Mesothelial cell of epicardium (in vitro differentiated cells): ENCODE measurements around the gene PAX6. TPM values are rescaled to one million over a fixed set of nuclear protein-coding genes. Genes with fewer than 3 reads are reported as not detected.

ENCODE experiments used
- DNase-seq, 2 experiments: peaks; one replicate each; pipeline ENCODE4 v3.0.0; 2021; ENCODE audit warnings: low spot score in 2 of 2; ENCODE audit not compliant: unreplicated experiment in 2 of 2
- H3K27ac Mint-ChIP-seq: 2 replicates; pipeline ENCODE4 v1.8.0; 2021; ENCODE audit warnings: mixed read lengths
- H3K27me3 Mint-ChIP-seq: 2 replicates; pipeline ENCODE4 v1.8.0; 2021; ENCODE audit warnings: low read depth, mixed read lengths
- H3K36me3 Mint-ChIP-seq: 2 replicates; pipeline ENCODE4 v1.8.0; 2021; ENCODE audit warnings: mixed read lengths
- H3K4me1 Mint-ChIP-seq: 2 replicates; pipeline ENCODE4 v1.8.0; 2021; ENCODE audit warnings: mixed read lengths
- H3K4me3 Mint-ChIP-seq: 2 replicates; pipeline ENCODE4 v1.8.0; 2021; ENCODE audit warnings: mild to moderate bottlenecking, moderate library complexity, mixed read lengths
- H3K9me3 Mint-ChIP-seq: 2 replicates; pipeline ENCODE4 v1.8.0; 2021; ENCODE audit warnings: mixed read lengths
- CTCF ChIP-seq: fragments of 200-600 bp; sonication (generic); IDR thresholded peaks from one replicate; pipeline ENCODE4 v1.5.0; 2021; ENCODE audit warnings: antibody characterized with exemption; ENCODE audit not compliant: unreplicated experiment
- total RNA-seq: library from RNA; stranded (reverse); gene quantifications from 3 replicates; pipeline ENCODE4 v1.2.1, GENCODE V29; 2021

PAX6 gene
- total RNA-seq: not detected in 3 replicates

GRCh38 chr11:31810779-31811647 lies at the start of gene PAX6:
PAX6 (minus strand) TSS chr11:31811322; CDS start chr11:31806411, 4,911 bp downstream.
- no peak for TF ChIP-seq CTCF
- H3K4me3 Mint-ChIP-seq: peak within 1 kb of the TSS; percentile 48
- H3K36me3 Mint-ChIP-seq: no peaks in the 10 kb centered on the region
- H3K27ac Mint-ChIP-seq: no peak within 1 kb of the TSS
- H3K4me1 Mint-ChIP-seq: peaks cover 26% of the 10 kb centered on the region
- H3K27me3 Mint-ChIP-seq: peaks cover 95% of the 10 kb centered on the region
- DNase-seq: peak in 1 of 2 experiments; percentile 61
- no peaks in the 10 kb centered on the region for H3K9me3 Mint-ChIP-seq

DNA sequence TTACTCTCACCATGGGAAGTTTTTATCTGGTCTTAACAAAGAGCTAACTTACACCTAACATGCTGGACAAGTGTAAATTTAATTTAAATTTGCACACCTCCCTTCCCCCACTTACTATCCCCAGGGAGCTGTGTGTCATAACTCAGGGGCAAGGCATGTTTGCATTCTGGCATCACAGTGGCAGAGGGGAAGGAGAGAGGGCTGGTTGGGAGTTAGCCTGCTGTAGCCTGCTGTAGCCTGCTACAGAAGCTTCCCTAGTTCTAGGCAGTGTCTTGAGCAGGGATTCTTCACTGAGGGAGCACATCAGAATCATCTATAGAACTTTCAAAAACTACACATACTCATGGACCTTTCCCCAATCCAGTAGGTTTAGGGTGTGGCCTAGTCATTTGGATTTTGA lies 49.3 kb upstream of the PAX6 start:
- H3K27ac Mint-ChIP-seq: no peak overlapping the region
- H3K36me3 Mint-ChIP-seq: no peaks in the 10 kb centered on the region
- no peak overlapping the region for H3K4me3 Mint-ChIP-seq

GRCh38 chr11:31856248-31856647 lies 45.1 kb upstream of the PAX6 start:
- Mint-ChIP-seq H3K9me3 (peaks cover 4% of the 10 kb centered on the region), H3K27ac (no peak overlapping the region), H3K36me3 (no peaks in the 10 kb centered on the region), H3K4me3 (no peak overlapping the region), H3K27me3 (peaks cover 50% of the 10 kb centered on the region), H3K4me1 (no peaks in the 10 kb centered on the region)
- TF ChIP-seq CTCF: no peak
- no peak for DNase-seq

More for the DNA sequence above, 49.3 kb upstream of the PAX6 start:
- DNase-seq: no peak
- Mint-ChIP-seq H3K4me1 (no peaks in the 10 kb centered on the region), H3K9me3 (peaks cover 7% of the 10 kb centered on the region), H3K27me3 (peaks cover 57% of the 10 kb centered on the region)
- TF ChIP-seq CTCF: no peak

DNA sequence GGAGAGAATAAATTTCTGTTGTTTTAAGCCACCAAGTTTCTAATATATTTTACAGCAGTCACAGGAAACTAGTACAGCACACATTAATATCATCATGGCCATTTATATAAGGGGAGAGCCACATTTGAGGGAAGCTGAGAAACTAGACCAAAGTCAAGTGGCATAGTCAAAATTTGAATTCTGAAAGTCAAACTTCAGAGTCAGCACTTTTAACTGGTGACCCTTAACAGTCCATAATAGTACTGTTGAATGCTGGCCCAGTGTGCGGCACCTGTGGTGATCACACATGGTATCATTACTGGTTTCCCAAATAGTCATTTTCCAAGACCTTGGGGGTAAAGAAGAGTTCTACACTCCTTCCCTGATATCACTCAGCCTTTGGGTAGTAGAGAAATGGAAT lies 44.3 kb upstream of the PAX6 start:
- Mint-ChIP-seq H3K4me3 (no peak overlapping the region), H3K4me1 (no peaks in the 10 kb centered on the region), H3K9me3 (peaks cover 4% of the 10 kb centered on the region), H3K27me3 (peaks cover 47% of the 10 kb centered on the region), H3K36me3 (no peaks in the 10 kb centered on the region), H3K27ac (no peak overlapping the region)
- no peak for DNase-seq
- TF ChIP-seq CTCF: no peak

GRCh38 chr11:31850365-31850764 lies 39.2 kb upstream of the PAX6 start:
- no peaks in the 10 kb centered on the region for H3K36me3 Mint-ChIP-seq
- H3K27me3 Mint-ChIP-seq: peaks cover 24% of the 10 kb centered on the region
- H3K4me3 Mint-ChIP-seq: no peak overlapping the region
- no peaks in the 10 kb centered on the region for H3K4me1 Mint-ChIP-seq
- H3K27ac Mint-ChIP-seq: no peak overlapping the region
- no peak for DNase-seq
- TF ChIP-seq CTCF: no peak
- peaks cover 3% of the 10 kb centered on the region for H3K9me3 Mint-ChIP-seq
